ENCODE measurements around the gene ARVCF.

DNA sequence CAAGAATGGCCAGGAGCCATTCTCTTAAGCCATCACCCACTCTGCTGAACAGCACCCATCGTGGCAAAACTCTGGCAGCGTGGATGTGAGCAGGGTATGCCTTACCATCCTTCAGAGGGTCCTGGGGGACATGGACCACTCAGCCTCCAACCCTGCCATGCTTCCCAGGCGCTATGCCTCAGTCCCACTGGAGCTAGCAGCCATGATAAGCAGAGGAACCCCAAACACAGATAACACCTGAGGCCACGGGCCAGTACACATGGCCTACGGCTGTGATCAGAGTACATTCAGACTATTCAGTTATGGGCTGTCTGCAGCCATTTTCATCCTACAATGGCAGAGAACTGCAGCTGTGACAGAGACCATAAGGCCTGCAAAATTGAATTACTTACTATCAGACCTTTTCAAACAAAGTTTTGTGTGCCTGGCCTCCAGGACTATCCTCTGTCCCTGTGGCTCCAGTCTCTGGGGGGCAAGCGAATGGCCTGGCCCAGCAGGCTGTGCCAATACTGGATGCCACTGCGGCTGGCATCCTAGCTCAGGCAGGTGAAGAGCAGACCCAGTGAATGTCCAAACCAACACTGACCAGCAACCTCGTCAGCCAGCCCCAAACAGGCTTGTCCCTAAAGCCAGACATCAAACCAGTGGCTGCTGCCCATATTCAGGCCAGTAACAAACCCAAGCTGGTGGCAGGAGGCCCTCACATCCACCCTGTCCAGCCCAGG lies 6.9 kb downstream of the ARVCF start:
- TF ChIP-seq, protein P1, sequence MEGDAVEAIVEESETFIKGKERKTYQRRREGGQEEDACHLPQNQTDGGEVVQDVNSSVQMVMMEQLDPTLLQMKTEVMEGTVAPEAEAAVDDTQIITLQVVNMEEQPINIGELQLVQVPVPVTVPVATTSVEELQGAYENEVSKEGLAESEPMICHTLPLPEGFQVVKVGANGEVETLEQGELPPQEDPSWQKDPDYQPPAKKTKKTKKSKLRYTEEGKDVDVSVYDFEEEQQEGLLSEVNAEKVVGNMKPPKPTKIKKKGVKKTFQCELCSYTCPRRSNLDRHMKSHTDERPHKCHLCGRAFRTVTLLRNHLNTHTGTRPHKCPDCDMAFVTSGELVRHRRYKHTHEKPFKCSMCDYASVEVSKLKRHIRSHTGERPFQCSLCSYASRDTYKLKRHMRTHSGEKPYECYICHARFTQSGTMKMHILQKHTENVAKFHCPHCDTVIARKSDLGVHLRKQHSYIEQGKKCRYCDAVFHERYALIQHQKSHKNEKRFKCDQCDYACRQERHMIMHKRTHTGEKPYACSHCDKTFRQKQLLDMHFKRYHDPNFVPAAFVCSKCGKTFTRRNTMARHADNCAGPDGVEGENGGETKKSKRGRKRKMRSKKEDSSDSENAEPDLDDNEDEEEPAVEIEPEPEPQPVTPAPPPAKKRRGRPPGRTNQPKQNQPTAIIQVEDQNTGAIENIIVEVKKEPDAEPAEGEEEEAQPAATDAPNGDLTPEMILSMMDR (IDR thresholded peaks at IDR 0.05; ENCODE audit: low read length) = no peak
- TF ChIP-seq EZH2 (IDR thresholded peaks at IDR 0.05; ENCODE audit: borderline replicate concordance, low read length) = no peak

Measured in OCI-LY1 (cell line).